ENCODE data around the gene KLHL24.

- no peak for TF ChIP-seq CTCF (IDR thresholded peaks at IDR 0.05)
- no peak for TF ChIP-seq POLR2AphosphoS5 (IDR thresholded peaks at IDR 0.05)
These were observed 74.8 kb downstream of the KLHL24 start for GRCh38 chr3:183710231-183710630.
